NCI-H146 treated with DMSO at 0.1 percent for 48 hours (cell line): Measurements from ENCODE around the gene NUP210L.
A peak's percentile ranks its signal among the peaks of the same experiment; 100 is the strongest.

Experiments used
- DNase-seq: peaks from one replicate; lab custom pipeline; 2025; ENCODE audit not compliant: unreplicated experiment; lab: John Stamatoyannopoulos, UW

The NUP210L gene

DNA sequence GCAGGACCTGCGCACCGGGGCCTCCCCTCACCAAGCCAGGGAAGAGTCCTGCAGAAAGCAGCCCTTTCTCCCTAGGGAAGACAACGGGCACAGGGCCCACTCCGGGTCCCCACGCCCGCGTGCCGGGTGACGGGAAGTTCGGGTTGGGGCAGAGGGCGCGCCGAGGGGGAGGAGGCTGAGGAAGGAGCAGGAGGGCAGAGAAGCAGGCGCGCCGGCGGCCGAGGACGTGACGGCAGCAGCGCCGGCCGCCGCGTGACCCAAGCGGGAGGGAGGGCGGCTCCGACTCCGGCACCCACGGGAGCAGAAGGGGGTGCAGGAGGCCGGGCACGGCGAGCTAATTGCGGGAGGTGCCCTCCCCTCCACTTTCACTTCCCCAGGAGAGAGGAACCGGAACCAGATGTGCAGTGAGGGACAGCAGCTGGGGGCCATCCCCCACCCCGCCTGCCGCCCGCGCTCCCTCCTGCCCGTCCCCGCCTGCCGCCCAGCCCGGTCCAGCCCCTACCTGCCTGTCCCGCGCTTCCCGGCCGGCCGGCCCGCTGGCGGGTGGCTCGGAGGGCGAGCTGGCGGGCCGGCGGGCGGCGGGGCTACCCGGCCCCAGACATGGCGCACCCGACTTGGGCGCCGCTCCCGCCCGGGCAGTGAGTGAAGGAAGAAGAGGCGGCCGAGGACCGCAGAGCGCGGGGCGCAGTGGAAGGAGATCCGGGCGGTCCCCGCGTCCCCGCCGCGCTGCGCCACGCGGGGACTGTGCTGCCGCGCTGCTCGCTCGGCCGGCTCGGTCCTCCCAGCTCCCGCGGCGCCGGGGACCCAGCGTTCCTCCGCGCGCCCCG lies 208.9 kb downstream of the NUP210L start:
- DNase-seq, result peak; percentile 14

DNA sequence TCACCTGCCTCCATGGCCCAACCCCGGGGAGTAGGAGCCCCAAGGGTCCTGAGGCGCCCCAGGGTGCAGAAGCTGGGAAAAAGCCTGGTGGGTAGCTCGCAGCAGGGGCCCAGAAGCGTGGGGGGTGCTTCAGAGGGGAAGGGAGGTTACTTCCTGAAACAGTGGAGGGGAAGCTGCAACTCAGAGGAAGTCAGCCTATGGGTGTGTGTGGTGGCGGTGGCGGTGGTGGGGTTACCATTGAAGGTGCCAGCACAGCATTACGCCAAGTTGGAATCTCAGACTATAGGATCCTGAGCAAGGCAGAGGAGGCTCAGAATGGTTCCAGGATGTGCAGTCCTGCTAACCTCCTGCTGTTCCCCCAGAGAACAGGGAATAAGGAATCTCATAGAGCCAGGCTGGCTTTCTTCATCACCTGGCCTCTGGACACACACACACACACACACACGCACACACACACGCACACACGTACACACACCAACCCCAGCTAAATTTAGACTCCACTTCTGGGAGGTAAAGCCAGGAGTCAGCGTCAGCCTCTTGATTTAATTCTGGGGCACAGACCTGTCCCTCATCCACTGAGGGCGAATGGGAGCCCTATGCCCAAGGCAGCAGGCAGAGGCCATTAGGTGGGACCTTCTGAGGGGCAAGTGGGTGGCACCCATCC lies 209.6 kb downstream of the NUP210L start:
- DNase-seq, result no peak

DNA sequence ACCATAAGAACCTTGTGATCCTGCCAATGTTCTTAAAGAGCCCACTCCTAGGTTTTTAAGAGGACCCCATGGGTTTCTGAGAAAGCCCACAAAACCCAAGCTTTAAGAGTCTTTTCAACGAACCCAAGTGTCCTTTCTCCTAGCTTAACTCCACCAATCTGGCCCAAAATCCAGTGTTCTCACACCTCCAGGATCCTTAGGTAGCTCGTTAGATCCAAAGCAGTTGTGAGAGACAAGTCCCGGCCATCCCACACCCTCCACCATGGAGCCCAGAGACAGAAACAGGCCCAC lies 210.1 kb downstream of the NUP210L start:
- DNase-seq, result no peak

DNA sequence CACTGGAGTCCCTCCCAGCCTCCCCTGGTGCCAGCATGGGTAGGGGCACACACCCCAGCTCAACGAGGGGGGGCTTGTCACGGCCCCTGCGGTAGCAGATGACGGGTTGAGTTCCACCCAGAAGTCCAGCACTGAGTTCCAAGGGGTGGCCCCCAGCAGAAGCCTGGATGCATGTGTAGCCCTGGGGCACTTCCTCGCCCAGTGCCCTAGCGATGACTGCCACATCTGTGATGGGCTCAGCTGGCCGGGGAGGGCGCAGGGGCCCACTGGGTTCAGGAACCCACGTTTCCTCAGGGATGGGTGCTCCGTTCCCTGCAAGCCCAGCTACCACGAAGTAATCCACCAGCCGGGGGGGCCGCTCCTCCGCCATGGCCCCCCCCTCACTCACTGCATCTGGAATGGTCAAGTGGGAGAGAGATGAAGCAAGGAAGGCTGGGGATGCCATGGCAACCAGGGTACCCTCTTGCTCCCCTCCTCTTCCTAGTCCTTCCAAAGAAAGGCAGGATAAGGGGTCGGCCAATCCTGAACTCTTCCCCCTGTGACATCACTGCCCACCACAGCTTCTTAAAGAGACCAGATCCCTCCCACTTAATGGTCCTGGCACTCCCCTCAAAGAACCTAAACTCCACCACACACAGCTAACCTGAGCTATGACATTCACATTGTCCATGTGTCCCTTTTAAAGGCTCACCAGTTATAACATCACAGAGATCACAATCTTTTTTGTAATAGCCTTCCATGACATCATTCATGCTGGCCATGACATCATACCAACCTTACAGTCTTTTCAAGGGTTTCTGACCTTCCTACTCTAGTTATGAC lies 210.7 kb downstream of the NUP210L start:
- DNase-seq, result no peak

DNA sequence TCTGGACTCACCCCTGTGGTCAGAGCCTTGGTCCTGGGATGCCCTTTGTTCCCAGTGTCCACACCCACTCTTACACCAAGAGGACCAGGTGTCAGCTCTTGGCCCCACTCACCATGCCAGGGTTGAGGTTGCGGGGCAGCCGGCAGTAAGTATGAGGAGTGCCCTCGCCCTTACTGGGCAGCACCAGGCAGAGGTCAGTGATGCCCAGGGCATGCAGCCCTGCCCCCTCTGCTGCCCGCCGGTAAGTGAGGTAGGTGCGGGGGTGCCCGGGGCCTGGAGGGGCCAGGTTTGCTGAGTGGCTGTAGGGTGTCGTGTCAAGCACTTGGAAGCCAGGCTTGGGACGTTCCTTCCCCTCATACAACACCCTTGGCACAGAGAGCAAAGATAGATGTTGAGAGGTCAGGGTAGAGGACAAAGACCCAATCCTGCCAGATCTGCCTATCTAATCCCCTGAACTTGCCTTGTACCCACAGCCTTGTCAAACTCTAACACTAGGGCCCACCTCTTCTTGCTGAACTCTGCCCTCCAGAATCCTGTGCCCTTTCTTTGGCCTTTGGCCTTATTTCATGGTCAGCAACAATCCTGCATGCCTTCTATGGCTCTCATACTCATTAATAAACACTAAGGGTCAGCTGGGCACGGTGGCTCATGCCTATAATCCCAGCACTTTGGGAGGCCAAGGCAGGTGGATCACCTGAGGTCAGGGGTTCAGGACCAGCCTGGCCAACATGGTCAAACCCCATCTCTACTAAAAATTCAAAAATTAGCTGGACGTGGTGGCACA lies 211.9 kb downstream of the NUP210L start:
- no peak for DNase-seq
